Hepatocyte (in vitro differentiated cells): ENCODE results near the gene VPS37C. TPM values are rescaled to one million over a fixed set of nuclear protein-coding genes. Genes with fewer than 3 reads are reported as not detected.
A peak's percentile ranks its signal among the peaks of the same experiment; 100 is the strongest.

Source experiments
- DNase-seq: peaks from one replicate; pipeline ENCODE4 v3.0.0-alpha.2; 2016; ENCODE audit warnings: low spot score
- H2AFZ ChIP-seq: fragments of 200-600 bp; sonication (generic); 2 replicates; pipeline ENCODE4 v1.6.0; 2016; ENCODE audit warnings: antibody characterized with exemption, mild to moderate bottlenecking
- H3K27ac ChIP-seq: fragments of 200-600 bp; sonication (generic); 2 replicates; pipeline ENCODE4 v1.5.1; 2016; ENCODE audit warnings: mild to moderate bottlenecking
- H3K27me3 ChIP-seq: fragments of 200-600 bp; sonication (generic); 2 replicates; pipeline ENCODE4 v1.6.1; 2016
- H3K36me3 ChIP-seq: fragments of 200-600 bp; sonication (generic); replicated peaks from 2 replicates; pipeline ENCODE4 v1.5.1; 2016; ENCODE audit warnings: low read depth; ENCODE audit not compliant: insufficient read depth
- H3K4me1 ChIP-seq: fragments of 200-600 bp; sonication (generic); 2 replicates; pipeline ENCODE4 v1.5.1; 2016; ENCODE audit warnings: mild to moderate bottlenecking, moderate library complexity; ENCODE audit not compliant: insufficient read depth
- H3K4me2 ChIP-seq: fragments of 200-600 bp; sonication (generic); 2 replicates; pipeline ENCODE4 v1.6.0; 2016
- H3K4me3 ChIP-seq: fragments of 200-600 bp; sonication (generic); 2 replicates; pipeline ENCODE4 v1.5.1; 2016; ENCODE audit warnings: mild to moderate bottlenecking
- H3K79me2 ChIP-seq: fragments of 200-600 bp; sonication (generic); 2 replicates; pipeline ENCODE4 v1.6.0; 2017; ENCODE audit warnings: mild to moderate bottlenecking
- H3K9me2 ChIP-seq: fragments of 200-600 bp; sonication (generic); replicated peaks from 2 replicates; pipeline ENCODE4 v1.6.0; 2017; ENCODE audit warnings: mild to moderate bottlenecking; ENCODE audit not compliant: insufficient read depth
- H3K9me3 ChIP-seq: fragments of 200-600 bp; sonication (generic); 2 replicates; pipeline ENCODE4 v1.5.1; 2016; ENCODE audit warnings: low read depth, mild to moderate bottlenecking
- H4K20me1 ChIP-seq: fragments of 200-600 bp; sonication (generic); 2 replicates; pipeline ENCODE4 v1.6.0; 2016; ENCODE audit warnings: mild to moderate bottlenecking; ENCODE audit not compliant: insufficient read depth, poor library complexity, severe bottlenecking
- EZH2 ChIP-seq: fragments of 200-600 bp; sonication (generic); IDR thresholded peaks from 2 replicates; pipeline ENCODE4 v1.6.1; 2016; ENCODE audit warnings: antibody characterized with exemption, mild to moderate bottlenecking, borderline replicate concordance
- EZH2phosphoT487 ChIP-seq: fragments of 200-600 bp; sonication (generic); IDR thresholded peaks from one replicate; pipeline ENCODE4 v1.6.1; 2018; ENCODE audit warnings: antibody characterized with exemption, mild to moderate bottlenecking, low read depth, moderate library complexity; ENCODE audit not compliant: unreplicated experiment, severe bottlenecking
- WGBS: methylation state at CpG from one replicate; pipeline ENCODE4 v1.1.6; 2016; ENCODE audit warnings: low lambda C conversion rate; ENCODE audit errors: missing lambda C conversion rate; 5-methylcytosine and 5-hydroxymethylcytosine counted together
- polyA plus RNA-seq: library from polyadenylated mRNA; unstranded; fragments of >200 nt; fragmentation: Nextera tagmentation; extraction: Ambion mirVana; gene quantifications from 2 replicates; pipeline ENCODE4 v1.2.1, GENCODE V29; 2016
- total RNA-seq: library from RNA; depleted of rRNA; stranded (reverse); fragments of >200 nt; gene quantifications from 2 replicates; pipeline ENCODE4 v1.2.3, GENCODE V29; 2014
- TF ChIP-seq, protein P1 (sequence below): fragments of 200-600 bp; sonication (generic); IDR thresholded peaks from 2 replicates; pipeline ENCODE4 v1.5.1; 2016; ENCODE audit warnings: antibody characterized with exemption, mild to moderate bottlenecking; ENCODE audit not compliant: poor library complexity

VPS37C gene
- total and polyA plus RNA-seq, 2 experiments from 2014 or later, result 17.0 to 26.6 TPM

DNA sequence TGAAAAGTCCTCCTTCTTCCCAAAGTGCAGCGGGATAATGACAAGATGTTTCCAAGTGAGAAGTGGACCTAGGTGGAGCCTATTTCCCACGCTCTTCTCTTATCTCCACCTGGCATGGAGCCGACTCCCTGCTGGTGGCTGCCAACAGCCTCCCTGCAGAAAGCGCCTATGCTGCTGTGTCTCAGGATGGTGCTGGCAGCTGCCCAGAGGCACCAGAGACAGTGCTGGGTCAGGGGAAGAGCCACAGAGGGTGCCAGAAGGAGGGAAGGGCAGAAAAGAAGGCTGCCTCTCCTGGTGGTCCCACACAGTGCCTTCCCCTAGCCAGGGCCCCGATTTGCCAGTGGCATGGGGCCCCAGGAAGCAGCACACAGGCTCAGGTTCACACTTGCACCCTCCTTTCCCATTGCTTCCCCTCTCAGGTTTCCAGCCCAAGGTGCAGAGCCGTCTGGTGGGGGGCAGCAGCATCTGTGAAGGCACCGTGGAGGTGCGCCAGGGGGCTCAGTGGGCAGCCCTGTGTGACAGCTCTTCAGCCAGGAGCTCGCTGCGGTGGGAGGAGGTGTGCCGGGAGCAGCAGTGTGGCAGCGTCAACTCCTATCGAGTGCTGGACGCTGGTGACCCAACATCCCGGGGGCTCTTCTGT is 39.9 kb downstream of the VPS37C start:
- 88% methylated on average over 15 of the region's 15 CpGs for WGBS
- TF ChIP-seq EZH2 (no peak), EZH2phosphoT487 (no peak)
- TF ChIP-seq, protein P1, sequence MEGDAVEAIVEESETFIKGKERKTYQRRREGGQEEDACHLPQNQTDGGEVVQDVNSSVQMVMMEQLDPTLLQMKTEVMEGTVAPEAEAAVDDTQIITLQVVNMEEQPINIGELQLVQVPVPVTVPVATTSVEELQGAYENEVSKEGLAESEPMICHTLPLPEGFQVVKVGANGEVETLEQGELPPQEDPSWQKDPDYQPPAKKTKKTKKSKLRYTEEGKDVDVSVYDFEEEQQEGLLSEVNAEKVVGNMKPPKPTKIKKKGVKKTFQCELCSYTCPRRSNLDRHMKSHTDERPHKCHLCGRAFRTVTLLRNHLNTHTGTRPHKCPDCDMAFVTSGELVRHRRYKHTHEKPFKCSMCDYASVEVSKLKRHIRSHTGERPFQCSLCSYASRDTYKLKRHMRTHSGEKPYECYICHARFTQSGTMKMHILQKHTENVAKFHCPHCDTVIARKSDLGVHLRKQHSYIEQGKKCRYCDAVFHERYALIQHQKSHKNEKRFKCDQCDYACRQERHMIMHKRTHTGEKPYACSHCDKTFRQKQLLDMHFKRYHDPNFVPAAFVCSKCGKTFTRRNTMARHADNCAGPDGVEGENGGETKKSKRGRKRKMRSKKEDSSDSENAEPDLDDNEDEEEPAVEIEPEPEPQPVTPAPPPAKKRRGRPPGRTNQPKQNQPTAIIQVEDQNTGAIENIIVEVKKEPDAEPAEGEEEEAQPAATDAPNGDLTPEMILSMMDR, result no peak
- Histone ChIP-seq H3K27me3 (no peaks in the 10 kb centered on the region), H2AFZ (no peak overlapping the region), H3K4me1 (peaks cover 19% of the 10 kb centered on the region), H3K4me2 (no peak overlapping the region), H3K4me3 (no peak overlapping the region), H4K20me1 (no peaks in the 10 kb centered on the region), H3K9me3 (no peaks in the 10 kb centered on the region), H3K79me2 (no peaks in the 10 kb centered on the region), H3K27ac (no peak overlapping the region), H3K36me3 (no peaks in the 10 kb centered on the region), H3K9me2 (no peaks in the 10 kb centered on the region)
- DNase-seq, result no peak

DNA sequence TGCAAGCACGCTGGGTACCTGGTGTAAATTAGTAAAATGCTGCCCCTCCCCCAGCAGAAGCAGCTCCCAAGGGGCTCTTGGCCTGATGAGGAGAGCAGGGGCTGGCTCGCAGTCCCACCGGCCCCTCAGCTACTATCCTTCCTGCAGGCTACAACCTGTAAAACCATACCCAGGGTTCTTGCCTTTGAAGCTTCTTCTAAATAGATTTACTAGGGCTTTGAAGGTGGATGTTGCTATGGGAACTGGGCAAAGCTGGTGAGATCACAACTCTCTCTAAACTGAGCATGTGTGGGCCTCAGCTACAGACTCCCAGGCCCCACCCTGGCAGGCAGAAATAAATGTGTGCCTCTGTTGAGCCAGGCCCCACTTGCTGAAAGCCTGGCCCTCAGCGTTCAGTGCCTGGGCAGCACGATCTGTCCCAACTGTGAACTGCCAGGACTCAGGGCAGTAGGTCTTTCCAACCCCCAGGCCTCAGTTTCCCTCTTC is 40.5 kb downstream of the VPS37C start:
- no peak overlapping the region for H3K27ac ChIP-seq
- H2AFZ ChIP-seq, result no peak overlapping the region
- no peaks in the 10 kb centered on the region for H4K20me1 ChIP-seq
- no peak overlapping the region for H3K4me3 ChIP-seq
- H3K4me2 ChIP-seq, result no peak overlapping the region
- no peaks in the 10 kb centered on the region for H3K79me2 ChIP-seq
- H3K27me3 ChIP-seq, result no peaks in the 10 kb centered on the region
- 48% methylated on average over 5 of the region's 5 CpGs for WGBS
- H3K9me3 ChIP-seq, result no peaks in the 10 kb centered on the region
- peaks cover 15% of the 10 kb centered on the region for H3K4me1 ChIP-seq
- no peaks in the 10 kb centered on the region for H3K36me3 ChIP-seq
- no peaks in the 10 kb centered on the region for H3K9me2 ChIP-seq
- no peak for TF ChIP-seq EZH2phosphoT487
- TF ChIP-seq, protein P1, result no peak
- no peak for TF ChIP-seq EZH2
- peak; percentile 70 for DNase-seq

DNA sequence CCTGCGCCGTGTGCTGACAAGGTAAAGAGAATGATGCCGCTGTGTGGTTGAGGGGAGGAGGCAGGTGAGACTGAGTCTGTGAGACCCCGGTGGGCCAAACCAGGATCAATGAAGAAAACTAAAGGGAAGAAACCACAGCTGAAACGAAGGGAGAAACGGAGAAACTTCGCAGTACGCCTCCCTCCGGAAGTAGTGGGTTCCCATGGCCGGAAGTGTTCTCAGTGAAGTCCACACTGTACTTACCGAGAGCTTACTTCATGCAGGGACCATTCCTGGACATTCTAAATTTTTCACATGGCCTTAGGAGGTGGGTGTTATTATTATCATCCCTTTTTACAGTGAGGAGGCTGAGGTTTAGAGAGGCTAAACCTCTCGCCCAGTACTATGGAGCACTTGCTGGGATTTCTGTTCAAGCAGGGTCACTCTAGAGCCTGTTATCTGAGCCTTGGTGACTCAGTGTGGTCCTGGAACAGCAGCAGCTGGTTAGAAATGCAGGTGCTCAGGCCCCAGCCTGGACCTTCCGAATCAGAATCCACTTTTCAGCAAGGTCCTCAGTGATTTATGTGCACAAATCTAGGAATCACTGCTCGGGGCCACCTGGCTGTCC is 41.0 kb downstream of the VPS37C start:
- Histone ChIP-seq H3K9me3 (no peaks in the 10 kb centered on the region), H3K4me2 (no peak overlapping the region), H3K79me2 (no peaks in the 10 kb centered on the region), H3K27ac (no peak overlapping the region), H2AFZ (no peak overlapping the region), H3K27me3 (no peaks in the 10 kb centered on the region), H3K4me3 (no peak overlapping the region), H3K4me1 (peaks cover 13% of the 10 kb centered on the region), H3K36me3 (no peaks in the 10 kb centered on the region), H4K20me1 (no peaks in the 10 kb centered on the region), H3K9me2 (no peaks in the 10 kb centered on the region)
- 77% methylated on average over 14 of the region's 14 CpGs for WGBS
- TF ChIP-seq, protein P1, result no peak
- TF ChIP-seq EZH2phosphoT487, result no peak
- TF ChIP-seq EZH2, result no peak
- DNase-seq, result no peak
